Measurements from ENCODE around the gene KCNMA1. TPM values are rescaled to one million over a fixed set of nuclear protein-coding genes. Genes with fewer than 3 reads are reported as not detected.

The KCNMA1 gene
- total and polyA plus RNA-seq, 10 of the 15 experiments (the other 5 are each of a cell fraction or from before 2014, with no cell fraction given): 8.5 to 77.0 (median 21.3) TPM

- TF ChIP-seq NFYA (IDR thresholded peaks at IDR 0.05; ENCODE audit: borderline replicate concordance, low read depth, low read length) (no peak), MEF2A (IDR thresholded peaks at IDR 0.05; ENCODE audit: insufficient read depth, low read depth, low read length) (no peak), YY1 (IDR thresholded peaks at IDR 0.05; ENCODE audit: low read depth, low read length) (no peak), POLR2AphosphoS5 (IDR thresholded peaks at IDR 0.05; ENCODE audit: low read length) (no peak), BACH1 (IDR thresholded peaks at IDR 0.05; ENCODE audit: borderline replicate concordance) (no peak), RELA (IDR thresholded peaks at IDR 0.05; ENCODE audit: borderline replicate concordance, partially characterized antibody) (peak; percentile 87)
- TF ChIP-seq, protein P1, sequence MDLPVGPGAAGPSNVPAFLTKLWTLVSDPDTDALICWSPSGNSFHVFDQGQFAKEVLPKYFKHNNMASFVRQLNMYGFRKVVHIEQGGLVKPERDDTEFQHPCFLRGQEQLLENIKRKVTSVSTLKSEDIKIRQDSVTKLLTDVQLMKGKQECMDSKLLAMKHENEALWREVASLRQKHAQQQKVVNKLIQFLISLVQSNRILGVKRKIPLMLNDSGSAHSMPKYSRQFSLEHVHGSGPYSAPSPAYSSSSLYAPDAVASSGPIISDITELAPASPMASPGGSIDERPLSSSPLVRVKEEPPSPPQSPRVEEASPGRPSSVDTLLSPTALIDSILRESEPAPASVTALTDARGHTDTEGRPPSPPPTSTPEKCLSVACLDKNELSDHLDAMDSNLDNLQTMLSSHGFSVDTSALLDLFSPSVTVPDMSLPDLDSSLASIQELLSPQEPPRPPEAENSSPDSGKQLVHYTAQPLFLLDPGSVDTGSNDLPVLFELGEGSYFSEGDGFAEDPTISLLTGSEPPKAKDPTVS (IDR thresholded peaks at IDR 0.05; ENCODE audit: low read depth, low read length): no peak
Observed at GRCh38 chr10:77667426-77668324, 30.1 kb upstream of the KCNMA1 start (continued).

- H3K4me2 ChIP-seq (ENCODE audit: control insufficient read depth, insufficient read depth): no peak overlapping the region; the same call in 1 of the 2 replicates
- CTCF ChIA-PET: interaction anchor here (0.6 to 3.7 kb wide), 5 partner anchors 9 to 45 kb away, joined by 3 to 32 read pairs (median 4); no protein-coding TSS in a partner anchor
- TF ChIP-seq ZBTB40 (IDR thresholded peaks at IDR 0.05; ENCODE audit: borderline replicate concordance) (no peak), TCF12 (IDR thresholded peaks at IDR 0.05; ENCODE audit: low read depth, low read length) (no peak), RBBP5 (conservative IDR thresholded peaks at IDR 0.05) (no peak), SMAD1 (IDR thresholded peaks at IDR 0.05; ENCODE audit: low read depth, partially characterized antibody) (no peak), IRF4 (IDR thresholded peaks at IDR 0.05; ENCODE audit: low read depth, low read length) (no peak), CBX5 (IDR thresholded peaks at IDR 0.05; ENCODE audit: low read depth) (no peak), YBX1 (IDR thresholded peaks at IDR 0.05) (no peak), IKZF2 (IDR thresholded peaks at IDR 0.05) (no peak), SIX5 (IDR thresholded peaks at IDR 0.05; ENCODE audit: low read depth, low read length, severe bottlenecking) (no peak)
Observed at GRCh38 chr10:77666821-77667220, 29.2 kb upstream of the KCNMA1 start.

More at GRCh38 chr10:77666821-77667220, 29.2 kb upstream of the KCNMA1 start:
- in situ Hi-C loops (cut with MboI) (no loop called here), intact Hi-C loops (cut with micrococcal nuclease; ENCODE audit: unreplicated experiment) (no loop called here)
- ChIA-PET POLR2A (no interaction called here), RAD21 (ENCODE audit: unreplicated experiment) (interaction anchor here (0.8 to 2.1 kb wide), 7 partner anchors 10 to 170 kb away, joined by 3 to 8 read pairs (median 4); no protein-coding TSS in a partner anchor), SMC1A (ENCODE audit: uncharacterized antibody, unreplicated experiment) (interaction anchor here (0.7 to 3.0 kb wide), 3 partner anchors 35 to 419 kb away, joined by 3 to 16 read pairs (median 3); no protein-coding TSS in a partner anchor)
- no peaks in the 10 kb centered on the region for H3K27me3 ChIP-seq (replicated peaks in 1 of 2; ENCODE audit: control insufficient read depth in 2 of 2, insufficient read depth in 2 of 2, low read length in 1 of 2)
- no peaks in the 10 kb centered on the region for H4K20me1 ChIP-seq (ENCODE audit: control insufficient read depth, insufficient read depth)
- peaks cover 13% of the 10 kb centered on the region for H3K4me1 ChIP-seq (ENCODE audit: control insufficient read depth, insufficient read depth, low read length)
- H3K79me2 ChIP-seq (ENCODE audit: control insufficient read depth, insufficient read depth, low read length): no peaks in the 10 kb centered on the region
- H3K4me3 ChIP-seq: no peak overlapping the region
- H3K9me3 ChIP-seq (replicated peaks; ENCODE audit: control insufficient read depth, insufficient read depth, low read length): peaks cover 3% of the 10 kb centered on the region; the same call in 2 of the 3 replicates
- no peaks in the 10 kb centered on the region for H3K36me3 ChIP-seq (ENCODE audit: control insufficient read depth in 2 of 2, insufficient read depth in 2 of 2, low read length in 1 of 2)
- no peak for ATAC-seq
- no peak overlapping the region for H3K9ac ChIP-seq (ENCODE audit: control insufficient read depth, insufficient read depth, low read length)
- no peak for DNase-seq (ENCODE audit: low read depth, low spot score)
- H3K27ac ChIP-seq (ENCODE audit: control insufficient read depth, insufficient read depth): no peak overlapping the region
- no peak for FAIRE-seq
- no TSS peak for BruUV-seq (replicated peaks)
- WGBS (ENCODE audit: insufficient coverage, insufficient replicate concordance, low lambda C conversion rate, missing lambda C conversion rate): 90% methylated on average over 2 of the region's 2 CpGs
- H2AFZ ChIP-seq (ENCODE audit: control insufficient read depth, low read depth, low read length): no peak overlapping the region
